ENCODE results near the gene PIP5K1B. TPM values are rescaled to one million over a fixed set of nuclear protein-coding genes. Genes with fewer than 3 reads are reported as not detected.

PIP5K1B gene
- total and polyA plus RNA-seq, 2 experiments from 2014 or later = 1.3 to 2.8 TPM

- H3K27ac Mint-ChIP-seq = no peak overlapping the region
- peaks cover 5% of the 10 kb centered on the region for H3K27me3 Mint-ChIP-seq (ENCODE audit: insufficient read depth, low read depth, poor library complexity)
- Histone ChIP-seq H3K36me3 (ENCODE audit: insufficient read depth) (no peaks in the 10 kb centered on the region), H3F3A (replicated peaks; ENCODE audit: low read depth) (no peaks in the 10 kb centered on the region; the same call in 1 of the 2 replicates), H3K4me1 (ENCODE audit: insufficient read depth) (peaks cover 6% of the 10 kb centered on the region), H3K9me2 (ENCODE audit: insufficient read depth) (no peaks in the 10 kb centered on the region), H3K79me2 (replicated peaks; ENCODE audit: insufficient read depth) (no peaks in the 10 kb centered on the region), H3K27me3 (ENCODE audit: insufficient read depth) (no peaks in the 10 kb centered on the region), H3K4me3 (no peak overlapping the region), H2AFZ (no peak overlapping the region), H3K4me2 (no peak overlapping the region), H3K27ac (ENCODE audit: low read depth) (no peak overlapping the region), H4K20me1 (replicated peaks; ENCODE audit: insufficient read depth) (no peaks in the 10 kb centered on the region)
- H3K4me1 Mint-ChIP-seq = peaks cover 8% of the 10 kb centered on the region
- no peaks in the 10 kb centered on the region for H3K9me3 Mint-ChIP-seq
- DNase-seq (ENCODE audit: low spot score) = no peak
- no peaks in the 10 kb centered on the region; the same call in 2 of the 3 replicates for H3K36me3 Mint-ChIP-seq (ENCODE audit: low read depth)
- ATAC-seq = no peak
- no peak overlapping the region for H3K4me3 Mint-ChIP-seq
- TF ChIP-seq ETS1 (IDR thresholded peaks at IDR 0.05) = no peak
- TF ChIP-seq ZNF331 (CRISPR knock-in tag; IDR thresholded peaks at IDR 0.05; ENCODE audit: low read depth) = no peak
- no peak for TF ChIP-seq POLR2AphosphoS5 (IDR thresholded peaks at IDR 0.05; ENCODE audit: low read depth)
- no peak for TF ChIP-seq EZH2 (IDR thresholded peaks at IDR 0.05; ENCODE audit: low read depth, unreplicated experiment)
- TF ChIP-seq, protein P1, sequence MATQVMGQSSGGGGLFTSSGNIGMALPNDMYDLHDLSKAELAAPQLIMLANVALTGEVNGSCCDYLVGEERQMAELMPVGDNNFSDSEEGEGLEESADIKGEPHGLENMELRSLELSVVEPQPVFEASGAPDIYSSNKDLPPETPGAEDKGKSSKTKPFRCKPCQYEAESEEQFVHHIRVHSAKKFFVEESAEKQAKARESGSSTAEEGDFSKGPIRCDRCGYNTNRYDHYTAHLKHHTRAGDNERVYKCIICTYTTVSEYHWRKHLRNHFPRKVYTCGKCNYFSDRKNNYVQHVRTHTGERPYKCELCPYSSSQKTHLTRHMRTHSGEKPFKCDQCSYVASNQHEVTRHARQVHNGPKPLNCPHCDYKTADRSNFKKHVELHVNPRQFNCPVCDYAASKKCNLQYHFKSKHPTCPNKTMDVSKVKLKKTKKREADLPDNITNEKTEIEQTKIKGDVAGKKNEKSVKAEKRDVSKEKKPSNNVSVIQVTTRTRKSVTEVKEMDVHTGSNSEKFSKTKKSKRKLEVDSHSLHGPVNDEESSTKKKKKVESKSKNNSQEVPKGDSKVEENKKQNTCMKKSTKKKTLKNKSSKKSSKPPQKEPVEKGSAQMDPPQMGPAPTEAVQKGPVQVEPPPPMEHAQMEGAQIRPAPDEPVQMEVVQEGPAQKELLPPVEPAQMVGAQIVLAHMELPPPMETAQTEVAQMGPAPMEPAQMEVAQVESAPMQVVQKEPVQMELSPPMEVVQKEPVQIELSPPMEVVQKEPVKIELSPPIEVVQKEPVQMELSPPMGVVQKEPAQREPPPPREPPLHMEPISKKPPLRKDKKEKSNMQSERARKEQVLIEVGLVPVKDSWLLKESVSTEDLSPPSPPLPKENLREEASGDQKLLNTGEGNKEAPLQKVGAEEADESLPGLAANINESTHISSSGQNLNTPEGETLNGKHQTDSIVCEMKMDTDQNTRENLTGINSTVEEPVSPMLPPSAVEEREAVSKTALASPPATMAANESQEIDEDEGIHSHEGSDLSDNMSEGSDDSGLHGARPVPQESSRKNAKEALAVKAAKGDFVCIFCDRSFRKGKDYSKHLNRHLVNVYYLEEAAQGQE (IDR thresholded peaks at IDR 0.05; ENCODE audit: unreplicated experiment) = no peak
- no peak for TF ChIP-seq ZNF462 (CRISPR knock-in tag; IDR thresholded peaks at IDR 0.05)
- TF ChIP-seq CREB1 (CRISPR knock-in tag; IDR thresholded peaks at IDR 0.05; ENCODE audit: low read depth) = no peak
- no peak for TF ChIP-seq JUNB (IDR thresholded peaks at IDR 0.05; ENCODE audit: unreplicated experiment)
- no peak for TF ChIP-seq EZH2phosphoT487 (IDR thresholded peaks at IDR 0.05; ENCODE audit: unreplicated experiment)
- no peak for TF ChIP-seq STAT1 (IDR thresholded peaks at IDR 0.05; ENCODE audit: unreplicated experiment)
- TF ChIP-seq NANOG (IDR thresholded peaks at IDR 0.05; ENCODE audit: borderline replicate concordance) = no peak
- TF ChIP-seq ZNF114 (CRISPR knock-in tag; IDR thresholded peaks at IDR 0.05) = no peak
- TF ChIP-seq, protein P2, sequence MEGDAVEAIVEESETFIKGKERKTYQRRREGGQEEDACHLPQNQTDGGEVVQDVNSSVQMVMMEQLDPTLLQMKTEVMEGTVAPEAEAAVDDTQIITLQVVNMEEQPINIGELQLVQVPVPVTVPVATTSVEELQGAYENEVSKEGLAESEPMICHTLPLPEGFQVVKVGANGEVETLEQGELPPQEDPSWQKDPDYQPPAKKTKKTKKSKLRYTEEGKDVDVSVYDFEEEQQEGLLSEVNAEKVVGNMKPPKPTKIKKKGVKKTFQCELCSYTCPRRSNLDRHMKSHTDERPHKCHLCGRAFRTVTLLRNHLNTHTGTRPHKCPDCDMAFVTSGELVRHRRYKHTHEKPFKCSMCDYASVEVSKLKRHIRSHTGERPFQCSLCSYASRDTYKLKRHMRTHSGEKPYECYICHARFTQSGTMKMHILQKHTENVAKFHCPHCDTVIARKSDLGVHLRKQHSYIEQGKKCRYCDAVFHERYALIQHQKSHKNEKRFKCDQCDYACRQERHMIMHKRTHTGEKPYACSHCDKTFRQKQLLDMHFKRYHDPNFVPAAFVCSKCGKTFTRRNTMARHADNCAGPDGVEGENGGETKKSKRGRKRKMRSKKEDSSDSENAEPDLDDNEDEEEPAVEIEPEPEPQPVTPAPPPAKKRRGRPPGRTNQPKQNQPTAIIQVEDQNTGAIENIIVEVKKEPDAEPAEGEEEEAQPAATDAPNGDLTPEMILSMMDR (conservative IDR thresholded peaks at IDR 0.05; ENCODE audit: low read depth in 2 of 2) = no peak
Observed at GRCh38 chr9:68991457-68991856, 286.4 kb downstream of the PIP5K1B start.

Data from GM23338 (cell line).